ENCODE measurements around the gene TIMM13. TPM values are rescaled to one million over a fixed set of nuclear protein-coding genes. Genes with fewer than 3 reads are reported as not detected.

Gene TIMM13
- total and polyA plus RNA-seq, 10 of the 15 experiments (the other 5 are each of a cell fraction or from before 2014, with no cell fraction given), result 9.9 to 205 (median 63.6) TPM

DNA sequence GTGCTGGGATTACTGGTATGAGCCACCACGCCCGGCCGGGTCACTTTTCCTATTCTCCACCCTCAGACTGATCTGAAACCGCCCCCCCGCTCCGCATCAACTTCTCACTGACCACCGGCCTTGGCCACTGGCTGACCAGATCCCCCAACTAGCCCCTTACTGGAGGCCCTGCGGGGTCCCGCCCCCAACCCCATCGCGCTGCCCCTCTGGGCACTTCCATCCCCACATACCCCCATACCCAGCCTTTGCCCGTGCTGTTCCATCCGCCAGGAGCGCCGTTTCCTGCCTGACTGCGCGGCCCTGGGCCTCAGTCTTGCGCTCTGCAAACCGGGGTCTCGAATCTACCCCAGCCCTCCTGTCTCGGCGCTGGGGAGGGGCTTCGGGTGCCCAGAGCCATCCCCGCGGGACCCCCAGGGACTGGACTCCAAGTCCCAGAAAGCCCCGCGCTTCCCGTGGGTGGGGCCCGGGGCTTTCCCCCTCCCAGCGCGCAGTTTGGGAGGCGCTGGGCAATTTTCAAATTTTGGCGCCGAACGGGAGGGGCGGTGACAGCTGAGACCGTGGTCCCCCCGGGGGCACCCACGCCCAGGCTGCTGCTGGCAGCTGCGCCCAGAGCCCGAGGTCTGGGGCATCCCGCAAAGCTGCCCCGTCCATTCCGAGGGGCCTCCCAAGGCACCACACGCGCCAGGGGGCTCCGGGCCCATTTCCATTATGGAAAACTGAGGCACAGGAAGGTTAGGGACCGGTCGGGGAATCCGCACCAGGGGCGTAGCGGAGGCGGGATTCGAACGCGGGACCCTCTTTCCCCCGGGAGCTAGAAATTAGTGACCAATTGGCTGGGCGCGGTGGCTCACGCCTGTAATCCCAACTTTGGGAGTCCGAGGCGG is 34.6 kb upstream of the TIMM13 start (continued):
- TF ChIP-seq LARP7 (IDR thresholded peaks at IDR 0.05) (peak; percentile 68; the same call in 1 of the 2 replicates), CHD2 (IDR thresholded peaks at IDR 0.05; ENCODE audit: borderline replicate concordance, low read depth, low read length) (peak; percentile 58), MEF2B (IDR thresholded peaks at IDR 0.05; ENCODE audit: partially characterized antibody, poor library complexity, severe bottlenecking) (peak; percentile 69), SP1 (IDR thresholded peaks at IDR 0.05; ENCODE audit: low read depth, low read length) (peak; percentile 28), CBX3 (IDR thresholded peaks at IDR 0.05; ENCODE audit: borderline replicate concordance, low read depth) (no peak), MXI1 (IDR thresholded peaks at IDR 0.05; ENCODE audit: low read depth, low read length) (peak; percentile 79), IKZF2 (IDR thresholded peaks at IDR 0.05) (peak; percentile 28 to 35; a peak in 1 of 4 replicates), STAT1 (conservative IDR thresholded peaks at IDR 0.05) (0 out of 2 replicates have a peak, but pooled peaks have one; percentile 35), NKRF (conservative IDR thresholded peaks at IDR 0.05) (peak; percentile 96), CREM (IDR thresholded peaks at IDR 0.05; ENCODE audit: low read depth) (peak; percentile 49; the same call in 1 of the 2 replicates), ZNF207 (IDR thresholded peaks at IDR 0.05; ENCODE audit: borderline replicate concordance) (peak; percentile 32; the same call in 1 of the 2 replicates), GATAD2B (conservative IDR thresholded peaks at IDR 0.05; ENCODE audit: low read depth) (peak; percentile 89), MAX (IDR thresholded peaks at IDR 0.05; ENCODE audit: low read depth, low read length) (no peak), BHLHE40 (IDR thresholded peaks at IDR 0.05; ENCODE audit: borderline replicate concordance in 1 of 2, low read depth in 2 of 2, low read length in 1 of 2) (peak in 1 of 2 experiments; percentile 35; a peak in 2 of 4 replicates), STAT3 (IDR thresholded peaks at IDR 0.05; ENCODE audit: low read depth, low read length) (no peak), NR2C2 (IDR thresholded peaks at IDR 0.05; ENCODE audit: borderline replicate concordance, control insufficient read depth, insufficient read length, low read depth) (no peak), CTCF (IDR thresholded peaks at IDR 0.05 in 2 of 3, conservative IDR thresholded peaks at IDR 0.05 in 1 of 3; ENCODE audit: control insufficient read depth in 2 of 3, extremely low read depth in 1 of 3, insufficient read depth in 1 of 3, low read depth in 3 of 3, low read length in 3 of 3) (peak; percentile 10 to 45 (median 10); a peak in 3 of 6 replicates), NR2C1 (IDR thresholded peaks at IDR 0.05) (0 out of 2 replicates have a peak, but pooled peaks have one; percentile 23), SRF (IDR thresholded peaks at IDR 0.05; ENCODE audit: low read depth in 2 of 2, low read length in 2 of 2) (no peak), DPF2 (IDR thresholded peaks at IDR 0.05) (peak; percentile 48; the same call in 1 of the 2 replicates), HCFC1 (IDR thresholded peaks at IDR 0.05; ENCODE audit: low read length) (peak; percentile 83)
- TF ChIP-seq, protein P1, sequence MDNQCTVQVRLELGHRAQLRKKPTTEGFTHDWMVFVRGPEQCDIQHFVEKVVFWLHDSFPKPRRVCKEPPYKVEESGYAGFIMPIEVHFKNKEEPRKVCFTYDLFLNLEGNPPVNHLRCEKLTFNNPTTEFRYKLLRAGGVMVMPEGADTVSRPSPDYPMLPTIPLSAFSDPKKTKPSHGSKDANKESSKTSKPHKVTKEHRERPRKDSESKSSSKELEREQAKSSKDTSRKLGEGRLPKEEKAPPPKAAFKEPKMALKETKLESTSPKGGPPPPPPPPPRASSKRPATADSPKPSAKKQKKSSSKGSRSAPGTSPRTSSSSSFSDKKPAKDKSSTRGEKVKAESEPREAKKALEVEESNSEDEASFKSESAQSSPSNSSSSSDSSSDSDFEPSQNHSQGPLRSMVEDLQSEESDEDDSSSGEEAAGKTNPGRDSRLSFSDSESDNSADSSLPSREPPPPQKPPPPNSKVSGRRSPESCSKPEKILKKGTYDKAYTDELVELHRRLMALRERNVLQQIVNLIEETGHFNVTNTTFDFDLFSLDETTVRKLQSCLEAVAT (IDR thresholded peaks at IDR 0.05), result peak; percentile 32; the same call in 1 of the 2 replicates
- TF ChIP-seq, protein P2, sequence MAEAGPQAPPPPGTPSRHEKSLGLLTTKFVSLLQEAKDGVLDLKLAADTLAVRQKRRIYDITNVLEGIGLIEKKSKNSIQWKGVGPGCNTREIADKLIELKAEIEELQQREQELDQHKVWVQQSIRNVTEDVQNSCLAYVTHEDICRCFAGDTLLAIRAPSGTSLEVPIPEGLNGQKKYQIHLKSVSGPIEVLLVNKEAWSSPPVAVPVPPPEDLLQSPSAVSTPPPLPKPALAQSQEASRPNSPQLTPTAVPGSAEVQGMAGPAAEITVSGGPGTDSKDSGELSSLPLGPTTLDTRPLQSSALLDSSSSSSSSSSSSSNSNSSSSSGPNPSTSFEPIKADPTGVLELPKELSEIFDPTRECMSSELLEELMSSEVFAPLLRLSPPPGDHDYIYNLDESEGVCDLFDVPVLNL (IDR thresholded peaks at IDR 0.05; ENCODE audit: low read depth, low read length), result peak; percentile 84
